ENCODE results near the gene NDST1.

Gene NDST1

DNA sequence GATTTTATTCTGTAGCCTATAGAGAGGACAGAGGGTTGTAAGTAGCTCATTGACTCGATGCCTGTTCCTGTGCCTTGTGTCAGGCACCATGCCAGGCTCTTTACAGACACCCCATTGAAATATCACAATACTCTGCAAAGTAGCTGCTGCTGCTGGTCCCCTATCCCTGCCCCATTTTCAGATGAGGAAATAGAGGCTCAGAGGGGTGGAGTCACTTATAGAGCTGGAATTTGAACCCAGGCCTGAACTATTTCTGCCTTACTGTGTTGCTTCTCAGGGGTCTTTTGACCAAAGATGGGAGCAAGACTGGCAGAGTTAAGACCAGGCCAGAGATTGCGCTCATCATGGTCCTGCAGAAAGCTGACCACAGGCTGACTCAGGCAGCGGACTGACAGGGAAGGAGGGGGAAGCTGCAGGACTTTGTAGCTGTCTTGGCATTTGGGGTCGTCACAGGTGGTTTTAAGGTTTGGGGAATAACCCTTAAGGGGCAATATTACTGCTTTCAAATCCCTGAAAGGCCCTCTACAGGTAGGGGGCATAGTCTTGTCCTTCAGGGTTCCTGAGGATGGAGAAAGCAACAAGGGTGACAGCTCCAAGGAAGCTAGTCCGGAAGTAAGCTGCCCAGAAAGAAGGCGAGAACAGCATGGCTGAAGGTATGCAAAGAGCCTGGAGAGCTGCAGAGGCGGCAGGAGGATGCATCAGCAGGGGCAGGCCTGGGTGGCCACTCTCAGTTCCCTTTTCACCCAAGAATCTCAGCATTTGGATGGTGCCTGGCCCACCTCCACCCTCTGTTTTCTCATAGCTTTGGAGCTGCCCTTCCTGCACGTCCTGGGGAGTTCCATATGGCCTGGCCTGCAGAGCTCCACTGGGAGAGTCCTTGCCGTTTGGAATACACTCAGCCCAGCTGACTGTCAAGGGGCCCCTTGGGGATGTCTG, 18.3 kb upstream of the NDST1 start:
- DNase-seq: peak; percentile 68

DNA sequence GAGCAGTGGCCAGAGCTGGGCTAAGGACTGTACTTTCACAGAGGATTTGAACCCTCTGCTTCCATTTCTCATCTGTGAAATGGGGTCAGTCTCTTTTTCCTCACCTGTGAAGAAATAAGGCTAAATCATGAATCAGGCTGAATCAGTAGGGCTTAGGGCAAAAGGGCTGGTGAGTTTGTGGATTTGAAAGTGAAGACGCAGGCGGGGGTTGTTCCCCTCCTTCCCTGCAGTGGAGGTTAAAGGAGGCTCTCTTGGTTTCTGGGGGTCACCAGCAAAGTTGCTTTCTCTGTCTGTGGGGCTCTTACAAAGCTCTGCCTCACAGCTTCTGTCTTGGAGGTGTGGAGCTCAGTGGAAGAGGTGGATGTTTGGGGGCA, 17.6 kb upstream of the NDST1 start:
- no peak for DNase-seq

DNA sequence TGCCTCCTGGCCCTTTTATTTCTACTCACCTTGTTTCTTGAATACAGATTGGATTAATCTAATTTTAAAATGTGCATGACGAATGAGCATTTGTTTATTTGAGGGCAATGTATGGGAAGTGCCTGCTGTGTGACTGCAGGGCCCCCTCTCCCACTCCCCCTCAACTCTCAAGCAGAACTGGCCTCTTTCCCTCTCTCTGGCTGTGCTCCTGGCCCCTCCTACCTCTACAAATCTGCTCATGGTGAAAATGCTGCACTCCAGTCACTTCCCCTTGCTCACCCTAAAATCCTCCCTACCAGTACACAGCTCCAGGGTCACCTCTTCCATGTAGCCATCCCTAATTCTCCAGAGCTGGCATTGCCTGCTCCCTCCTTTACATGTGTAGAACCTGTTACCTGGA, 17.2 kb upstream of the NDST1 start:
- DNase-seq: no peak

DNA sequence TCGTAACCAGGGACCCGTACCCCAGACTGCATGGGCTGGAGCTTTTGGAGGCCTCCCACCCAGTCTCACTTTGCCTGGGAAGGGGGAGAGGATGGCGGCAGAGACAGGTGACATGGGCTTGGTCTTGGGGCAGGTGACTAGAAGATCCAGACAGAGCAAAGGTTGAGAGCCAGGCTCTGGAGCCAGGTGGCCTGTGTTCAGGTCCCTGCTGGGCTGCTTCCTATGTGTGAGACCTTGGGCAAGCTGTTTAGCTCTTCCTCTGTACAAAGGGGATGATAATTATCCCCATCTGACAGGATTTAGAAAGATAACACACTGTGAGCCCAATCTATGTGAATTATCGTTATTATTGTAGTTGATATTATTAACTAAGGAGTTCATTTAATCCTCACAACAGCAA, 16.1 kb upstream of the NDST1 start:
- DNase-seq: no peak

DNA sequence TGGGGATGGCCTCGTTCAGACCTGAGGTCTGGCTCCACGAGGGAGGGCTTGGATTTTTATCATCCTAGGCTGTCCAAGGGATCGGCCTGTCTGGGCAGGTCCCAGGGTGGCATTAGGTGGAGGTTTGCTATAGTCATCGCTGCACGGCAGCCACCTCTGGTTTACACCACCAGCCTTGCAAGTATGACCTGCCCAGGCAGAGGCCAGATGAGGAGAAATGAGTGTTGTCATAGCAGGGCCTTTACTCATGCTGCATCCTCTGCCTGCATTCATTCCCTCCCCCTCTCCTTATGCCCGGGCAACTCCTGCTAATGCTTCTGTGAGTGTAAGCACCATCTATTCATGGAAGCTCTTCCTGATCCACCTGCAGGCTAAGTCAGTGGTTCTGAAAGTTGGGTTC, 15.3 kb upstream of the NDST1 start:
- peak; percentile 90 for DNase-seq

DNA sequence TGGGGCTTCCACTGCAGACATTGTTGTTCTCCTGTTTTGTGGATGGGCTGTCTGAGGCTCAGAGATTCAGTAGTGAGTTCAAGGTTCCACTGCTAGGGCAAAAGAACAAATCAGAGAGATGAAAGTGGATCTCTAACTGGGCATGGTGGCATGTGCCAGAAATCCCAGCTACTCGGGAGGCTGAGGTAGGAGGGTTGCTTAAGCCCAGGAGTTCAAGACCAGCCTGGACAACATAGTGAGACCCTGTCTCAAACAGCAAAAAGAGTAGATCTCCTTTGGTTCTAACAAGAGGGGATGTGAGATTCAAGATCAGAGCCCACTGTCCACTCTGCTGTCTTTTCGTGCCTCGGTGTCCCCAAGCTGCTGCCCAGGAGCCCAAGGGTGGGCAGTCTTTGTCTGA, 11.8 kb upstream of the NDST1 start:
- no peak for DNase-seq

DNA sequence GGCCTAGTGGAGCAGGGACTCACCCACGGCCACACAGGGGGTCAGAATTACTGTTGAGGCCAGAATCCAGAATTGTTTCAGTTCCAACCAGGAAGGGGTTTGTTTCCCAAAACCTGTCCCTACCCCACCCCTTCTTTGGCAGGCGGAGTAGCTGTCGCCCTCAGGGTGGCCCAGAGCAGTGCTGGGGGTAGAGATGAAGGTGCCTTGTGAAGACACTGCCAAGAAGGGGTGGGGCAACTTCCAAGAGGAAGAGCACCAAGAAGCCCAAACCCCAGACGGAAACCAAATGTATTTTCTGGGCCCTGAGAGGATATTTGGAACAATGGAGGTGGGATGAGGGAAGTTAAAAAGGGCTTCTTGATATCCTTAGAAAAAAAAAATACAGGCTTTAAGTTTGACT, 11.4 kb upstream of the NDST1 start:
- no peak for DNase-seq

DNA sequence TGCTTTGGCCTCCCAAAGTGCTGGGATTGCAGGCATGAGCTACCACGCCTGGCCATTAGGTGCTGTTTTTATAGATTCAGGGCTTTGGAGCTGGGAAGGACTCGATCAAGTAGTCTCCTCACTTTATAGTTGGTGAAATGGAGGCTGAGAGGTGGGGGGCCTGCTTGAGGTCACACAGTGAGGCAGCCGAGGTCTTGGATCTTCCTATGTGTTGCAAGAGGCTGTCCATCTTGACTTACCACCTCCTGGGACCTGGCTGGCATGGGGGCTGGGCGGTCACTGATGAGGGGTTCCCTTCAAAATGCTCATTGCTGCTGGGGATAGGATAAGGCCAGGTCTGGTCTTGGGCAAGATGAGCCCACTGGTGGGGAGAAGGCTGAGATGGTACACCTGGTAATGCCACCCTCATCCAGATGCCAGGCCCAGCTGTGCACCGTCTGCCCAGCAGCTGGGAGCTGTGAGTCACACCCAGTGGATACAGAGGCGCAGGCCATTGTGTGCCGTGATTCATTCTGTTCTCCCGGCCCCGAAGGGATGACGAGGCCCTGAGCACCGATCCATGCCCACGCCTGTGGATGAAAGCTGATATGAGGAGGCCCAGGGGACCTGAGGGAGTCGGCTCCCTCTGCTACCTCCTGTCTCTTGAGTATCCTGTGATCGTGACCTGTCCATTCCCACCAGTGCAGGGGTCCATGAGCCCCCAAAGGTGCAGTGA, 10.5 kb upstream of the NDST1 start:
- peak; percentile 97 for DNase-seq

DNA sequence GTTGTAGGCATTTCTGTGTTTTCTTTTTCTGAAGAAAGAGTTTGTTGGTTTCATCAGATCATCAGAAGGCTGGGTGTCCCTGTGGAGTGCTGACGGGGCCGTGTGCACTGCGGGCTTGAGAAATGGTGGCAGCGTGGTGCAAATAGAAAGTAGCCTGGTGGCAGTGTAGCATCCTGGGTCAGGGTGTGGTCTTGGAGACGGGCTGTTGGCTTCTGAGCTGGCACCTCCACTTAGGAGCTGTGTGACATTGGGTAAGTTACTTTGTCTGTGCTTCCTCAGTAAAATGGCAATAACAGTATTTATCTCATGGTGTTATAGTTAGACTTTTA, 10.0 kb upstream of the NDST1 start:
- no peak for DNase-seq

DNA sequence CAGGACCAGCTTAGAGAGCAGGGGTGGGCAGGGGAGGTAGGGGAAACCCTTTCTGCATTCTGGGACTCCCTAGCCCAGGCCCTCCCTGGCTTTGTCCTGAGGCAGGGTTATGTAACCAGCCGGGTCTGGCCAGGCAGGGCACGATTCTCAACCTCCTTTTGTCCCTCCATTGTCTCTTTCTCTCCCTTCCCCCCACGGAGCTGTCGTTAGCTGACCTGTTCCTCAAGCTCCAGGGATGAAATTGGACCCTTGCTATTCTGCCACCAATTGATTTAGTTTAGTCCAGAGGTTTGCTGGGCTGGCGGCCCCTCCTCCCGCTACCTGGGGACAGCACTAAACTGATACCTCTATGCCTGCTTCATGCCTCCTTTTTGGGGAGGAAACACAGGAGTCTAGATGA, 9.4 kb upstream of the NDST1 start:
- no peak for DNase-seq

DNA sequence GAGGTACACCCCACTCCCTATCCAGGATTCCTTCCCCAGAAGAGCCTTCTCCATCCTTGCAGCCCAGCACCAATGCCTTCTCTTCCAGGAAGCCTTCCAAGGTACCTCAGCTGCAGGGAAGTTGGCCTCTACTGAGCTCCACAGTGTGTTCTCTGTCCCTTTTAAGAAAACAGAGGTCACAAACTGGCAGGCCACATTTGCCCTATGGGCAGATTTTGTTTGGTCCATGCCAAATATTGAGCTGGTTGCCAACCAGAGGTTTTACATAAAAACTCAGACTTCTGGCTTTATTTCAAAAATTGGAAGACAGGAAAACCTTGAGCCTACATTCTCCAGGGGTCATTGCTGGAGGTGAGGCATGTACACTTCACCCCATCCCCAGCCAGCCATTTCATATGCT, 9.0 kb upstream of the NDST1 start:
- no peak for DNase-seq

DNA sequence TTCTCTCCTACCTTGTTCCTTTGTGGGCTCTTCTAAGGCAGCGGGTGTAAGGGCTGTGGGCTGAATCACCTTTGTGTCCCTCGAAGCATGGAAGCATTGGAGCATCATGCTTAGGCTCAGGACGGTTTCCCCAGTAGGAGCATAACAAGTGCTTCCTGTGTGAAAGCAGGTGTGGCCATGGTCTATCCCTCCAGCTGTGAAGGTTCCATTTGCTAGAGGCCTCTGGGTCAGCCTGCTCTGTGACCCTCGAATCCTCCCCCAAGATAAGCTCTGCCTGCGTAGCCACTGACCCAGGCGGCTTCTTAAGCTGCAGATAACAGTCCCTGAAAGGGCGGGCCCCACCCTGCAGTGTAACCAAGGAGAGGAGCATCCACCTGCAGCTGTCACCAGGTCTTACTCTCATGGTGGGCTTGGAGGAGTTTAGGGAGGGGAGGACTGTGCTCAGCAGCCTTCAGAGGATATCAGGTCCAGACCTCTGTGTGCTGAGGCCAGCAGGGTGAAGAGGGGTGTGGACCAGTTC, 8.4 kb upstream of the NDST1 start:
- DNase-seq: no peak

DNA sequence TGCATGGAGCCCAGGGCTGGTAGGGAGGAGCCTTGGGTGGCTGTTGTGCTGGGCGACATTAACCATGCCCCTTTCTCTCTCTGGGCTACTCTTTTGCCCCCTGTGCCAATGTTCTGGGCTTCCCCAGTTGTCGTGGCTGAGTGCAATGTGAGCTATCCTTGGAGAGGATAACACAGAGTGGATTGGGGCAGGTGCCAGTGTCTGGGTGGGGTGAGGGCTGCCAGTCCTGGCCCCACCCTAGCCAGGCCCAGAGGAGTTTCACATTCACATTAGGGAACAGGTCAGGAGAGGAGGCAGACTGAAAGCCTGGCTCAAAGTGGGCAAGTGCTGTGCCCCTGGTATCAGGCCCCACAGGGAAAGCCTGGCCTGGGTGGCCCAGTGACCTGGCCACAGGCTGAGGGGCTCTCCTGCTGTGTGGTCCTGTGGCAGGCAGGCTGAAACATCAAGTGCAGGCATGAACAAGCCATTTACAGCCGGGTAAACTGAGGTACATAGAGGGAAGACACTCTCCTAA, 7.5 kb upstream of the NDST1 start:
- no peak for DNase-seq

DNA sequence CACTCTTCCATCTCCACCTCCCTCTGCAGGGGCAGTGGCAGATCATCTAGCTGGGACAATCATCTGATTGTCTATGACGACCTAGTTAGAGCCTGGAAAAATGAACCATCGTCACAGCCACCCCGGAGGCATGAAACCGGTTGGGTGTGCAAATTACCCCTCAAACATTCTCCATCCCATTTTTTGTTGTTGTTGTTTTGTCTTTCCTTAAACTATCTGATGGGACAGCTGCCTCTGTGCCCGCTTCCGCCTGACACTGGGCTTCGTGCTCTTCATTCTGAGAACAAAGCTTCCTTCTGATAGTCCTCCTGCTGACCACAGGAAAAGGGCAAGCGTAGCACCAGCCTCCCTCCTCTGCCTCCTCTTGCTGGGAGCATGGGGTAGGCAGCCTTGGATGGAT, 7.0 kb upstream of the NDST1 start:
- DNase-seq: no peak

DNA sequence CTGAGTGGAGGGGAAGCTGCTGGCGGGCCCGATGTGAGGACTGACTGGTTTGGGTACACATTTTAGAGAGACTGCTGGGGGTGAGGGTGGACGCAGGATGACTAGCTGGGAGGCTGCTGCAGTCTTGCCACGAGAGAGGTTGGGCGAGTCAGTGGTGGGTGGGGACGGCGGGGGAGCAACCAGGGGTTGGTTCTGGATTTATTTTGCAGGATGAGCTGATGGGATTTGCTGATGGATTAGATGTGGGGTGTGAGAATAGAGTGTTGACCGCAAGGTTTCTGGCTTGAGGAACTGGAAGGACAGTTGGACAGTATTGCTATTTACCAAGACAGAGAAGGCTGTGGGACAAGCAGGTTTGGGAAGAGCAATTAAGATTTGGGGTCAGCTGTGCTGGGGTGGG, 5.8 kb upstream of the NDST1 start:
- DNase-seq: no peak

DNA sequence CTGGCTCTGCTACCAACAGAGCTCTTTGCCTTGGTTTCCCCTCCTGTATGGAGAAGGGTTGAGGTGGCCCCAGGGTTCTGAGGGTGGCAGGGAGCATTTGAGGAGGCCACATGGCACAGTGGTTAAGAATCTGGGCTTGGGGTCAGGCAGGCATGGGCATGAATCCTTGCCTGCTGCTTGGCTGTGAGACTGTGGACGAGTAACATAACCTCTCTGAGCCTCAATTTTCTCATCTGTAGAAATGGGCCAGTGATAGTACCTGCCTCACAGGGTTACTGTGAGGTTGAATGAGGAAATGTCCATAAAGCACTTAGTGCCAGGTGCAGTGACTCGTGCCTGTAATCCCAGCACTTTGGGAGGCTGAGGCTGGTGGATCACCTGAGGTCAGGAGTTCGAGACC, 5.1 kb upstream of the NDST1 start:
- no peak for DNase-seq

DNA sequence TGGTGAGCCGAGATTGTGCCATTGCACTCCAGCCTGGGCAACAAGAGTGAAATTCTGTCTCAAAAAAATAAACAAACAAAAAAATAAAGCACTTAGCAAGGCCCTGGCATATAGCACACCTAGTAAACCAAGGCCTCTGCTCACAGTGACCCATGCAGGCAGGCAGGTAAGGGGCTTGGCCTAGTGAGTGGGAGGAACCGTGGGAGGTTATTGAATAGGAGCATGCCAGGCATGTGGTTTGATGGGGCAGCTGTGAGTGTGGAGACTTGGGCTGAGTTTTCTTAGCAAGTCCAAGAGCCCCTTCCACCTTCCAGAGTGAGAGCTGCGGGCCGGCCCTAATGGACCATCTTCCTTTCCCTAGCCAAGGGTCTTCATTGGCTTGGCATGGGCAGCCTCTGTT, 4.5 kb upstream of the NDST1 start:
- DNase-seq: no peak

DNA sequence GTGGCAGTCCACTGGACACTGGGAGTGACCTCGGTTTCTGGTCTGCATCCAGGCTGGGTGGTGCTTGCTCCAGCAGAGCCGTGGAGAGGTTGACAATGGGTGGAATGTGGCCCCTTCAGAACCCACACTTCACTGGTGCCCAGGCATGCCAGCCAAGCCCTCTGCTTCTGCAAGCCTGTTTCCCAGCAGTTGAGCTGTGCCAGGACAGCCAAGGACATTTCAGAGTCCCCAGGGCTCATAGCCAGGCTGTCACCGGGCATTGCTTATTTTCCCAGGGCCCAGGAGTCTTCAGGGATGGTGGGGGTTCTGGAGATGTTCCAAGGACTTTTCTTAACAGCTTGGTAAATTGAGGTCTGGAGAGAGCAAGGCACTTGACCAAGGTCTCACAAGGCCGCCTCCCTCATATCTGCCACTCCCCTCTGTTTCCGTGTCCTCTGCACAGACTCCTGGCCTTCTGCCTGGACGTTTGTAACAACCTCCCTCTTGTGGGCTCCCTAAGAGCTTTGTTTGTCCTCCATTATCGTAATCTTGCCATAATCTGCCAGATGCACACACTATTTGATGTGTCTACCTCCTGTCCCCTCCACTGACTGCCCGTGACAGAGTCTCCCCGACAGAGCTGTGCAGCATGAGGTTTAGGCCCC, 3.8 kb upstream of the NDST1 start:
- DNase-seq: no peak

DNA sequence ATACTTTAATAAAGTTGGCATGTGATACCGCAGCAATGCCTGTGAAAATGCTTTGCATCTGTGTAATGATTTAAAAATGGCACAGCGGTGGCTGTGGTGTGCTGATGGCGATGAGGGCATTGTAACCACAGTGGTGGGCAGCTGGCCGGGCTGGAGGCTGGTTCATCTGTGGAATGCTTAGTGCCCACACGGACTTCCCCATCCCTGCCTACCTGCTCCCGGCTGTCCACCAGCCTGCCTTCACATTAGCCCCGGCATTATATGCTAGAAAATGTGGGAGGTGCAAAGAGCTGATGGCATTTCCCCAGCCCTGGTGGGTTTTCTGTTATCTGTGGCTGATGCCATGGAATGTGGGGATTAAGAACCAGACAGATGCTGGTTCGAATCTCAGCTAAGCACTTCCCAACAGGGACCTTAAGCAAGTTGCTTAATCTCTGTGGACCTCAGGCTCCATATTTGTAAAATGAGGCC, 2.9 kb upstream of the NDST1 start:
- DNase-seq: no peak

DNA sequence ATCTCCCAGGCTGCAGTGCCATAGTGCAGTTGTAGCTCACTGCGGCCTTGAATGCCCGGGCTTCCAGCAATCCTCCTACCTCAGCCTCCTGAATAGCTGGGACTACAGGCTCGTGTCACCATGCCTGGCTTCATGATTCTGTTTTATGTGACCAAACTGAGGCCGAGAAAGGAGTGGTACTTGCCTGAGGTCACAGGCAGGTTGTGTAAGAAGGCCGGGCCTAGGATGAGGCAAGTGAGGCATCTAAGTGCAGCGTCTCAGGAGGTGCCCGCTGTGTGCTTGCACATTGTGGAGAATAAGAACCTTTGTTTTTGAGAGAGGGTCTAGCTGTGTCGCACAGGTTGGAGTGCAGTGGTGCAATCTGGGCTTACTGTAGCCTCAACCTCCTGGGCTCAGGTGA, 2.1 kb upstream of the NDST1 start:
- no peak for DNase-seq

DNA sequence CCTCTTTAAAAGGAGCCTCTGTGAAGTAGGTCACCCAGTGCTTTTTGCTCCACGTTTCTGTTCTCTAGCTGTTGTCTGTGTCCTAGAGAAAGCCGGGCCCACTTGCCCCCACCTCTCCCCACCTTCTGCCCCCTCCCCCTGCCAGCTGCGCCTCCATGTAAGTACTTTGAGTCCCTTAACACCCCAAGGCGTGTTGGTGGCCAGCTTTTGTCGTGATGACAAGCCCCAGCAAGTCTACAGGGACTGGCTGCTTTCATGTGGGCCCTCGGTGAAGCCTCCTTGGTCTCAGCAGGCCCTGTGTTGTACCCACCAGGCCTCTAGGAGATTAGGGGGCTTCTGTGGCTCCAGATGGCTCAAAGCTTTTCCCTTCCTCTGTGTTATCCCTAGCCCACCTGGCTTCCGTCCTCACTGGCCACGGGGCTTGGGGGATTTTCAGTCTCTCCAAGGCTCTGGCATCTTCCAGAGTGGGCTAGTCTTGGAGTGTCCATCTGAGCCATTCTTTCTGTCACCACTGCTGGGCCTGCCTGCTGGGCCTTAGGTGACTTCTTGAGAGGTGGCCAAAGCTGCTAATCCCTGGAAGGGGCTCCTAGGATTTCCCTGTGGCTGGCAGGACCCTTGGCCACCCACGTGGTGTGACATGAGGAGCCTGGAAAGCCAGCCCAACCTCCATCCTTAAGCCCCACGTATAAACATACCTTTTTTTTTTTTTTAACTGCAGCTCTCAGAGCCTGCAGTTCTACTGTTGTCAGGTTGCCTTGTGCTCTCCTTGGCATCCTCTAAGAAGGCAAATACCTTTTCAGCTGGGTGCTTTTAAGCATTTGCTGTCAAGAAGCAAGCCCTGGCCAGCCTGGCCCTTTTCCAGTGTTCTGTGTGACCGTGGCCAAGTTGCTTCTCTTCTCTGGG, 1.1 kb upstream of the NDST1 start:
- DNase-seq: no peak

DNA sequence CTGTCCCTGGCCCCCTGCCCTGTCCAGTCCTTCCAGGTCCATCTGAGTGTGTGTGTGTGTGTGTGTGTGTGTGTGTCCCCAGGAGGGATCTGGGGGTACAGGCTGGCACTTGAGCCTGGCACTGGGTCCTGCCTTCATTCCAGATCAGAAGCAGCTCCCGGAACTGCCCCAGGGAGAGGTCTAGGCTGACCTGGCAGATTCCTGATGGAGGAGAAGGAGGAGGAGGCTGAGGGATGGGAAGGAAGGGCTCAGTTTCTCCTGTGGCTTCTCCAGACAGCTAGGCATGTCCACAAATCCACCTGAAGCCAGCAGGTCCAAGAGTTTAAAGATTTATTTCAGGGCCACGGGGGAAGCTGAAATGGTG, 328 bp downstream of the NDST1 start:
- DNase-seq: no peak

DNA sequence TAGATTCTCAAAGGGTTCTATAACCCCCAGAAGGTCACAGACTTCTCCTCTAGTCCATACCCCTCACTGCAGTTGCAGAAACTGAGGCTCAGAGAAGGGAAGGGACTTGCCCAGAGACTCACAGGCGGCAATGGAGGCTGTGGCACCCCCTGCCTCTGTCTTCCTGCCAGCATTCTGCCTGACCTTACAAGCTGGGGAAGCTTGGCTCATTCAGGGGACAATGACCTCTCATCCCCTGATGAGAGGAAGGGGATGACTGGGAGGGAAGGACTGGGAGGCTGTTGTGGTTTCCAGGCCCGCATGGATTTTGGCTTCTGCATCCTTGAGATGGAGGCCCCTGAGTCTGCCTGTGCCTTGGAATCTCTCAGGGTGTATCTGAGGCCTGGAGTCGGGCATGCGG, 897 bp downstream of the NDST1 start:
- DNase-seq: no peak

Measured in HCEC 1CT (cell line).